Gastrocnemius medialis (tissue), 4 donors: Measurements from ENCODE around the gene PSMB3. TPM values are rescaled to one million over a fixed set of nuclear protein-coding genes. Genes with fewer than 3 reads are reported as not detected.

ENCODE experiments used
- ATAC-seq, 2 donors: fragments of 150-250 bp; one replicate each; pipeline ENCODE4 v1.9.1; 2016
- DNase-seq, 2 donors: peaks; one replicate each; pipeline ENCODE4 v3.0.0-alpha.2; 2019
- H3K27ac ChIP-seq, 4 donors: fragments of 200-600 bp; sonication (generic); 1 replicate in 1 of 4; 2 replicates in 3 of 4; pipeline ENCODE4 v1.5.1; 2016 to 2018; ENCODE audit warnings: mild to moderate bottlenecking in 2 of 4, moderate library complexity in 1 of 4
- H3K27me3 ChIP-seq, 3 donors: fragments of 200-600 bp; sonication (generic) in 2 of 3; 1 replicate in 1 of 3; 2 replicates in 2 of 3; pipeline versions ENCODE4 v1.5.1 to v1.6.0; 2016 to 2019; ENCODE audit warnings: mild to moderate bottlenecking in 1 of 3, moderate library complexity in 1 of 3
- H3K36me3 ChIP-seq, 2 donors: fragments of 200-600 bp; sonication (generic) in 1 of 2; one replicate each; pipeline ENCODE4 v1.5.1; 2017 to 2018
- H3K4me1 ChIP-seq, 2 donors: fragments of 200-600 bp; sonication (generic) in 1 of 2; one replicate each; pipeline ENCODE4 v1.5.1; 2016 to 2017; ENCODE audit warnings: mild to moderate bottlenecking in 2 of 2
- H3K4me3 ChIP-seq, 4 donors: fragments of 200-600 bp; sonication (generic) in 3 of 4; 1 replicate in 1 of 4; 2 replicates in 3 of 4; pipeline ENCODE4 v1.5.1; 2016 to 2019; ENCODE audit warnings: mild to moderate bottlenecking in 2 of 4
- H3K9me3 ChIP-seq, 3 donors: fragments of 200-600 bp; sonication (generic) in 2 of 3; 1 replicate in 1 of 3; 2 replicates in 2 of 3; pipeline ENCODE4 v1.5.1; 2016 to 2019
- CTCF ChIP-seq, 5 experiments: fragments of 450-650 bp in 3 of 5; fragments of 200-600 bp in 2 of 5; sonication (generic) in 2 of 5; IDR thresholded peaks in 4 of 5; conservative IDR thresholded peaks in 1 of 5; 1 replicate in 4 of 5; 2 replicates in 1 of 5; pipeline ENCODE4 v1.5.1; 2016 to 2019; ENCODE audit warnings: antibody characterized with exemption in 5 of 5, mild to moderate bottlenecking in 3 of 5, moderate library complexity in 3 of 5
- POLR2A ChIP-seq, 2 donors: fragments of 450-650 bp; IDR thresholded peaks; one replicate each; pipeline ENCODE4 v1.6.1; 2017; ENCODE audit warnings: antibody characterized with exemption in 2 of 2, mild to moderate bottlenecking in 2 of 2, moderate library complexity in 2 of 2
- in situ Hi-C, 4 donors: fragments of 200-750 bp; cut with MboI; loops; one replicate each; pipeline versions ENCODE4 v1.15.0 to v1.8.0; 2017; ENCODE audit warnings: low sequenced_read_pairs in 4 of 4
- intact Hi-C: fragments of 100-400 bp; cut with DNase I; formaldehyde crosslinking; loops from one replicate; pipeline ENCODE4 v1.15.1; 2023; ENCODE audit warnings: low total_unique reads
- total RNA-seq, 4 donors: library from RNA; depleted of rRNA; stranded (reverse); fragments of >200 nt; gene quantifications; one replicate each; pipeline versions ENCODE4 v1.1.0 to v1.2.3, GENCODE V29; 2016

Gene PSMB3
- total RNA-seq, 4 donors from 2014 or later: 211 to 334 (median 280) TPM

GRCh38 chr17:38742411-38743308 is 9.9 kb upstream of the PSMB3 start:
- peak; percentile 43 to 47 for ATAC-seq
- H3K9me3 ChIP-seq: no peaks in the 10 kb centered on the region
- no peak for DNase-seq
- H3K27me3 ChIP-seq: peaks cover 4 to 11% (median 7%) of the 10 kb centered on the region in 3 donors
- peak overlapping the region; percentile 50 to 70 (median 60) for H3K27ac ChIP-seq
- peaks cover 18 to 27% of the 10 kb centered on the region in 2 donors for H3K4me1 ChIP-seq
- intact Hi-C loops (no loop called here), in situ Hi-C loops (no loop called here)
- no peak overlapping the region for H3K4me3 ChIP-seq
- TF ChIP-seq CTCF (IDR thresholded peaks at IDR 0.05 in 4 of 5, conservative IDR thresholded peaks at IDR 0.05 in 1 of 5) (no peak), POLR2A (IDR thresholded peaks at IDR 0.05) (no peak)
- no peaks in the 10 kb centered on the region for H3K36me3 ChIP-seq

DNA sequence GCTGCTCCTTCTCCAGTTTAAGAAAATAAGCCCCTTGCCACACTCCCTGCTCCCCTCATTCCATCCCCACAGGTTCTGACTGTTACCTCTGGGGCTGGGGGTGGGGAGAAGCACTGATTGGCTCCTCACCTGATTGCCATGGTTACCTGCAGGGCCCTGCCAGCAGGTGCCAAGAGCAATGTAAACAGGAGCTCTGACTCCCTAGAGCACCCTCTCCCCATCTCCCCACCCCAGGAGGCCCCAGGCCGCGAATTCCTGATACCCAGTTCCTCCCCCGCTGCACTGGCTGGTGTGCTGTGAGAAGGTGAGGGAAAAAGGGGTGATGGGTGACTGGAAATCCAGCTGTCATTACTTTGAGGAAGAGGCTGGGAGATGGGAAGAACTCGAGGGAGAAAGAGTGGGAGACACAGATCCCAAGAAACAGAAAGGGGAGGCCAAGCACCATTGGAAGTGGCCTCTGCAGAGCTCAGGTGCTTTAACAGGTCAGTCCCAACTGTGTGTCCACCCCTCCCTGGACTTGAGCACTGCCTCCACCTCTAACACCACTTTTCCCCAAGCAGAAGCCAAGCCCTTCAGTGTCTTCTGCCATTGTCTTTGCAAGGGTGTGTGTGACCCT is 8.9 kb upstream of the PSMB3 start:
- Histone ChIP-seq H3K27me3 (peaks cover 11 to 21% (median 14%) of the 10 kb centered on the region in 3 donors), H3K9me3 (no peaks in the 10 kb centered on the region), H3K4me3 (no peak overlapping the region), H3K27ac (peak overlapping the region in 1 of 4 donors; percentile 53), H3K4me1 (peaks cover 23 to 27% of the 10 kb centered on the region in 2 donors), H3K36me3 (no peaks in the 10 kb centered on the region)
- no peak for DNase-seq
- no peak for ATAC-seq
- in situ Hi-C loops (no loop called here), intact Hi-C loops (no loop called here)
- TF ChIP-seq CTCF (IDR thresholded peaks at IDR 0.05 in 4 of 5, conservative IDR thresholded peaks at IDR 0.05 in 1 of 5): no peak
- TF ChIP-seq POLR2A (IDR thresholded peaks at IDR 0.05): no peak

DNA sequence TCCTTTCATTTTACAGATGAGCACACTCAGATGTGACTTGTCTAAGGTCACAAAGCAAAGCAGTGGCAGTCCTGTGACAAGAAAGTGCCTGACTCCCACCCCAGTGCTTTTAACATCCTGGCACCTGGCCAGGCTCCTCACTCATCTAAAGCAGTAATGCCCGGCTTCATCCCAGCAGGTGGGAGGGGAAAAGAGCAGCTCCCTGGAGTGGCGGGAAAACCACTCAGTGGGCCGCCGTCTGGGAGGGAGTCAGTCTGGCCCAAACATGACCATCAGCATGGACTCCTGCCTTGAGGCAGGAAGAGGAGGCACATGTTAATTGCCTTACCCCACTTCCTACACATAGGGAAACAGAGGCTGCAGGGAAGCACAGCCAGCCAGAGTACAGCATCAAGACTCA is 7.0 kb upstream of the PSMB3 start:
- Histone ChIP-seq H3K27ac (no peak overlapping the region), H3K27me3 (peaks cover 28 to 31% (median 30%) of the 10 kb centered on the region in 3 donors), H3K4me3 (no peak overlapping the region), H3K36me3 (no peaks in the 10 kb centered on the region), H3K9me3 (no peaks in the 10 kb centered on the region), H3K4me1 (peaks cover 27 to 41% of the 10 kb centered on the region in 2 donors)
- ATAC-seq (no peak), DNase-seq (no peak)
- in situ Hi-C loops (no loop called here), intact Hi-C loops (no loop called here)
- no peak for TF ChIP-seq POLR2A (IDR thresholded peaks at IDR 0.05)
- no peak for TF ChIP-seq CTCF (IDR thresholded peaks at IDR 0.05 in 4 of 5, conservative IDR thresholded peaks at IDR 0.05 in 1 of 5)

GRCh38 chr17:38746004-38746848 is 6.3 kb upstream of the PSMB3 start:
- H3K9me3 ChIP-seq: no peaks in the 10 kb centered on the region
- no peaks in the 10 kb centered on the region for H3K36me3 ChIP-seq
- ATAC-seq (no peak), DNase-seq (no peak)
- peaks cover 31 to 34% (median 32%) of the 10 kb centered on the region in 3 donors for H3K27me3 ChIP-seq
- in situ Hi-C loops (no loop called here), intact Hi-C loops (no loop called here)
- peak overlapping the region; percentile 55 to 70 (median 64) for H3K4me3 ChIP-seq
- no peak for TF ChIP-seq POLR2A (IDR thresholded peaks at IDR 0.05)
- TF ChIP-seq CTCF (IDR thresholded peaks at IDR 0.05 in 4 of 5, conservative IDR thresholded peaks at IDR 0.05 in 1 of 5): no peak
- H3K4me1 ChIP-seq: peaks cover 28 to 41% of the 10 kb centered on the region in 2 donors
- peak overlapping the region in 3 of 4 donors; percentile 78 to 96 (median 81) for H3K27ac ChIP-seq
